DOHH2 (cell line): ENCODE data around the gene AEN.

ENCODE experiments used
- EZH2phosphoT487 ChIP-seq: fragments of 200-600 bp; sonication (generic); IDR thresholded peaks from 2 replicates; pipeline ENCODE4 v1.6.1; 2017; ENCODE audit warnings: borderline replicate concordance, mild to moderate bottlenecking, antibody characterized with exemption, low read length, moderate library complexity, mixed read lengths
- TF ChIP-seq, protein P1 (sequence below): fragments of 200-600 bp; sonication (generic); IDR thresholded peaks from one replicate; pipeline ENCODE4 v1.5.1; 2014; ENCODE audit warnings: antibody characterized with exemption, mild to moderate bottlenecking, low read depth, low read length; ENCODE audit not compliant: poor library complexity, severe bottlenecking

DNA sequence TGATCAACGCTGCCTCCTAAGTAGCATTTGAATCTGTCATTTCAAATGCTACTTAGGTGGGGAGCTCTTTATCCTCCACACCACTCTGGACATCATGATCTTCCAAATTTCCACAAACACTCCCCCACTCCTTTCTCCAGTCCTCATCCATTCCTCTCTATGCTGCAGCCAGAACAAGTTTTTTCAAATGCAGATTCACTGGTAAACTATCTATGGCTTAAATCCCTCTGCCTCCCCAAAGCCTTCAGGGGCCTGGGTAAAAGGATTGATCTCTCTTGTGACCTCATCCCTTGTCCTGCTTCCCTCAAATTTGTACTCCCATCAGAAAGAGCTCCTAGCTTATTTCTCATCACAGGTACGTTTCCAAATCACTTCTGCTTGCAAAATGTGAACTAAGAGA, 1.3 kb upstream of the AEN start:
- TF ChIP-seq, protein P1, sequence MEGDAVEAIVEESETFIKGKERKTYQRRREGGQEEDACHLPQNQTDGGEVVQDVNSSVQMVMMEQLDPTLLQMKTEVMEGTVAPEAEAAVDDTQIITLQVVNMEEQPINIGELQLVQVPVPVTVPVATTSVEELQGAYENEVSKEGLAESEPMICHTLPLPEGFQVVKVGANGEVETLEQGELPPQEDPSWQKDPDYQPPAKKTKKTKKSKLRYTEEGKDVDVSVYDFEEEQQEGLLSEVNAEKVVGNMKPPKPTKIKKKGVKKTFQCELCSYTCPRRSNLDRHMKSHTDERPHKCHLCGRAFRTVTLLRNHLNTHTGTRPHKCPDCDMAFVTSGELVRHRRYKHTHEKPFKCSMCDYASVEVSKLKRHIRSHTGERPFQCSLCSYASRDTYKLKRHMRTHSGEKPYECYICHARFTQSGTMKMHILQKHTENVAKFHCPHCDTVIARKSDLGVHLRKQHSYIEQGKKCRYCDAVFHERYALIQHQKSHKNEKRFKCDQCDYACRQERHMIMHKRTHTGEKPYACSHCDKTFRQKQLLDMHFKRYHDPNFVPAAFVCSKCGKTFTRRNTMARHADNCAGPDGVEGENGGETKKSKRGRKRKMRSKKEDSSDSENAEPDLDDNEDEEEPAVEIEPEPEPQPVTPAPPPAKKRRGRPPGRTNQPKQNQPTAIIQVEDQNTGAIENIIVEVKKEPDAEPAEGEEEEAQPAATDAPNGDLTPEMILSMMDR: no peak
- TF ChIP-seq EZH2phosphoT487: no peak
